Activated T-helper 9 cell treated with anti-CD3 and anti-CD28 coated beads, Interleukin-2, amount 50 U/mL, for 16 hours (primary cell): Measurements from ENCODE around the gene GTPBP8.

ENCODE experiments used
- DNase-seq: peaks from one replicate; pipeline ENCODE4 v3.0.0-alpha.2; 2020; ENCODE audit warnings: low read depth

GTPBP8 gene

DNA sequence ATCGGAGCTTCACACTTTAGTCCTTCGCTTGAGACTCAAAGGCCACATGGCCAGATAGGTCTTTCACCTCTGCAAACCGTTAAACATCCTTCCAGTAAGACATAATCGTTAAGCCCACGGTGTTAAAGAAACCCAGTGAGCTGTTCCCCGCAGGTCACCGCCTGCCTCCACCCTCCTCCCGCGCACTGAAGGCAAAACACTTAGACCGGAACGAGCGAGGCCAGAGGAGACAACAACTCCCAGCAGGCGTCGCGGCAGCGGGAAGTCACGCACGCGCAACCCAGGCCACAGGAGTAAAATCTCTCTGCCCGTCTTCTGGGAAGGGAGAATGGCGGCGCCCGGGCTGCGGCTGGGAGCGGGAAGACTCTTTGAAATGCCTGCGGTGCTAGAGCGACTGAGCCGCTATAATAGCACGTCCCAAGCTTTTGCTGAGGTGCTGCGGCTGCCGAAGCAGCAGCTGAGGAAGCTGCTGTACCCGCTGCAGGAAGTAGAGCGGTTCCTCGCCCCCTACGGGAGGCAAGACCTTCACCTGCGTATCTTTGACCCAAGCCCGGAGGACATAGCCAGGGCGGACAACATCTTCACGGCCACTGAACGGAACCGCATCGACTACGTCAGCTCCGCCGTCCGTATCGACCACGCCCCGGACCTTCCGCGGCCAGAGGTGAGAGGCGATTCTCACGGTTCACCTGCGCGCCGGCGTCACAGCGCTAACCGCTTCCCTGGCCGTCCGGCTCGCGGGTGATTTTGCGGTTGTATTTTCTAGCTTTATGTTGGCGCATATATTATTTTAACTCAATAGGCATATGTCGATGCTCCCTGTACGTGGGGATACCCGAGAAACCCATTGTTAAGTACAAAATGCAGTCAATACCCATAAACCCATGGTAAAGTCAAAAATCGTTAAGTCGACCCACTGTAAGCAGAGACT lies at the start of gene GTPBP8:
TSS of gene GTPBP8 (plus strand) at position 313 of the 931 bp plus-strand sequence. CDS start at position 329, 16 bp downstream.
- DNase-seq: peak; percentile 81

DNA sequence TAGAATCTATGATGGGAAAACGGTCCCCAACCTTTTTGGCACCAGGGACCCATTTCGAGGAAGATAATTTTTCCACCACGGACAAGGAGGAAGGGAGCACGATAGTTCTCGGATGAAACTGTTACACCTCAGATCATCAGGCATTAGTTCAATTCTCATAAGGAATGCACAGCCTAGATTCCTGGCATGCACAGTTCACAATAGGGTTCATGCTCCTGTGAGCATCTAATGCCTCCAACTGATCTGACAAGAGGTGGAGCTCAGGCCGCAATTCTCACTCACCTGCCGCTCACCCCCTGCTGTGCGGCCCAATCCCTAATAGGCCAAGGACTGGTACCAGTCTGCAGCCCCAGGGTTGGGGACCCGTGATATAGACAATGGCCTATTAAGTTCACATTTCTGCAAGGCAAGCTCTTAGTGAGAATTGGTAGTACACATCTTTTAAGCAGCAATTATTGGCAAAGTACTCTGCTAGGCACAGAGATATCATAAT lies 42.4 kb upstream of the GTPBP8 start:
- no peak for DNase-seq

DNA sequence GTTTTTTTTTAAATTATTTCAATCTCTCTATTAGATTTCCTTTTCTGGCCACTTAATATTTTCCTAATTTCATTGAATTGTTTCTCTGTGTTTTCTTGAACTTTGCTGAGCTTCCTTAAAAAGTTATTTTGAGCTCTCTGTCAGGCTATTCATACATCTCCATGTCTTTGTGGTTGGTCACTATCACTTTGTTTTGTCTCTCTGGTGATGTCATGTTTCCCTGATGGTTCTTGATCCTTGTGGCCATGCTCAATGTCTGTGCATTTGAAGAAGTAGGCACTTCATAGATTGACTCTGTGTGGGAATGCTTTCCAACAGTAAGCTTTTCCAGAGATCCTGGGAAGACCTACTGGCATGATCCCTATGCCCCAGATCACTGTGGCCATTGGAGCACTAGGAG lies 34.4 kb upstream of the GTPBP8 start:
- DNase-seq: no peak

DNA sequence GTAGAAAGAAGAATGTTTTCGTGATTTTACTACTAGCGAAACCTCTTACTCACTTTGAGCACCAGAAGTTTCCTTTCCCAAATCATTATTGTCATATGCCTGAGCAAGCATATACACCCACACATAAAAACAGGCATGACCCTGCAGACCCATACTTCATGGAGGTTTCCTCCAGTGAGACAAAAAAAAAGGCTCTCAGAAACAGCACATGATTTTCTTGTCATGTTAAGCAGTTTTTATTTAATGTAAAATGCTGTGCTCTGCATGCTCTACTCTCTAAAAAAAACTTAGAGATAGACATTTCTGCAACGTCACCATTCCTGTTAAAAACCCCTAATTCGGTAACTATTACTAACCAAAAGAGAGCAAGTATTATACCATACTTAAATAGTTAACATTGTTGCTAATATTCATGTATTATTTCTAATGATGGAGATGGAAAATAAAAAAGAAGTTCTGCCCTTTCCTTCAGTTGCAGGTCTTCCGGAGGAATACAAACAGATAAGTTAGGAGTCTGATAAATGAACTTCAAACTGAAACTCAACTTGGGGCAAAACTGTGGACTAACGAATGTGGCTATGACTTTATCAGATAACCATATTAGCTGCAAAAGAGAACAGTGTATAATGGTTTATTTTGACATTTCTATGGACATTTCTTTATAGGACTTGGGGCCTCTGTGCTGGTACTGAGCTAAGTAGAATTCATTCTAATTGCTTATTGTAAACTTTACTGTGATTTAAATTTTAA lies 31.8 kb upstream of the GTPBP8 start:
- no peak for DNase-seq

DNA sequence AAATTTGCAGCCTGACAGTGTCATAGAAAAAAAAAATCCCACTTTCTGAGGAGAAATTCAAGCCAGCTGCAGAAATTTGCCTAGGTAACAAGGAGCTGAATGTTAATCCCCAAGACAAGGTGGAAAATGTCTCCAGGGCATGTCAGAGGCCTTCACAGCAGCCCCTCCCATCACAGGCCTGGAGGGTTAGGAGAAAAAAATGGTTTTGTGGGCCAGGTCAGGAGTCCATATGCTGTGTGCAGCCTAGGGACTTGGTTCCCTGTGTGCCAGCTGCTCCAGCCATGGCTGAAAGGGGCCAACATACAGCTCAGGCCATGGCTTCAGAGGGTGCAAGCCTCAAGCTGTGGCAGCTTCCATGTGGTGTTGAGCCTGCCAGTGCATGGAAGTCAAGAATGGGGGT lies 27.1 kb upstream of the GTPBP8 start:
- no peak for DNase-seq

DNA sequence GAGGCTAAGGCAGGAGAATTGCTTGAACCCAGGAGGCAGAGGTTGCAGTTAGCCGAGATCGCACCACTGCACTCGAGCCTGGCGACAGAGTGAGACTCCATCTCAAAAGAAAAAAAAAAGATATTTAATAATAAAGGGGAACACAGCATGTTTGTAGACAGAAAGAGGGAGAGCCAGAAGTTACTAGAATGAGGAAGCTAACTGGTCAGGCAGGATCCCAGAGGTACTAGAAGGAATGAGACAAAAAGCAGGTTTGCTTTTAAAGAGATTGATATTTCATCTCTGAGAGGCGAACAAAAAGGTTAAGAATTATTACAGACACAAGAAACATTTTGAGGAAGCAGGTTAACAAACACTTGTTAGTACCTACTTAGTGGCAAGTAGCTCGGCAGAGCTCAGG lies 25.1 kb upstream of the GTPBP8 start:
- no peak for DNase-seq

DNA sequence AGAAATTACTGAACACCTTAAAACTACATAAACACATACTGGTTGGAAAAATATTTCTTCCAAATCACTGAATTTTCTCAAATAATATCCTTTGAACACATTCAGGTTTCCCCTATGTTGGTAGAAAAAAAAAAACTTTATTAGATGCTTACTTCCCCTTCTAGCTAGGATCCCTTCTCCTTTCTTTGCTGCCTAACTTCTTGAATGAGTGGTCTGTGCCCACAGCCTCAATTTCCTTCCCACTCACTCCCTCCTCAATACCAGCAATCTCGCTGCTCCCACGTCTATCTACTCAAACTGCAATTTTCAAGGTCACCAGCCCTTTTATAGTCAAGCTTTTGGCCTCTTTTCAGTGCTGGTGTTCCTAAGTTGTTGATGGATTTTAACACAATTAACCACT lies 24.2 kb upstream of the GTPBP8 start:
- no peak for DNase-seq

DNA sequence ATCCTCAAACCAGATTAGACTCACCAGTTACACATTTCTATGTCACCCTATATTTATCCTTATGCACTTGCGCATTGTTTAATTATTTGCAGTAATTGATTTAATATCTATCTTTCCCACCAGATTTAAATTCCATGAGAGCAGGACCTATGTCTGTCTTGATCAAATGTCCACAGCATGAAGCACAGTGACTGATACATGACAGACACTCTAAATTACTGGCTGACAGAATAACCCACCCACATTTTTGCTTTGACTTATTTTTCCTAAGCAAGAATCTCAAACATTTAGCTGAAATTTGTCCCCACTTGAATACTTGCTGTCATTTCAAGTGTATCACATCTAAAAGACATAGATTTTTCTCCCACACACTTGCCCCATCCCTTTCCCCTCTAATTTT lies 23.4 kb upstream of the GTPBP8 start:
- DNase-seq: no peak

DNA sequence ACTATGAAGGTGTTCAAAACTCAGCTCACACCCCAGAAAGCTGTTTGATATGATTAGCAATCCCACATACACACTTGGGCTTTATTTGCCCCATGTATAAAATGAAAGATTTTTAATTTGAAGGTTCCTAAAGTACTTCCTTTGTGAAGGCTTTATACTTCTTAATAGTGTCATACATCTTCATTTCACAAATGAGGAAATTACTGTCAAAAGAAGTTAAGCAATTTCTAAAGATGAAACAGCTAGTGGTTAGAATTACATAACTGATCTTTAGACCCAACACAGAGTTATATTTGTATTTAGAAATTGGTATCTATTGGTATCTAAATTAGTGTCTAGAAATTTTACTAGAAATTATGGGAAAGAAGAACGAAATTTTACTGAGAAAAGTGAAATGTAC lies 23.0 kb upstream of the GTPBP8 start:
- no peak for DNase-seq

DNA sequence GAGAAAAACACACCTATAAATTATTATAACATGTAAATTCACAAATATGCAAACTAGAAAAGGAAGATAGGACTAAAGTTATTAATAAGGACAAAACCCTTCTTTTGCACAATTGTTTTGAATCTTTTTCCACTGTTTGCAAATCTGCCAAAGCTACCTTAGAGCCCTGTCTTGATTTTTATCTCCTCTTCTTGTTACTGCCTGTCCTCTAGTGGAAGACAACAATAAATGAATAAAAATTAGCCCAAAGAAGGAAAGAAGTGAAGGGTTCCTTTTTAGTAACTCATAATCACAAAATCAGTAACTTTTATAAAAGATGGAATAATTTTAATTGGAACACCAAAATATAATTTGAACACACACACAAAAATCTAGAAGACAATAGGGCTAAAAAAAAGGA lies 18.6 kb upstream of the GTPBP8 start:
- no peak for DNase-seq

DNA sequence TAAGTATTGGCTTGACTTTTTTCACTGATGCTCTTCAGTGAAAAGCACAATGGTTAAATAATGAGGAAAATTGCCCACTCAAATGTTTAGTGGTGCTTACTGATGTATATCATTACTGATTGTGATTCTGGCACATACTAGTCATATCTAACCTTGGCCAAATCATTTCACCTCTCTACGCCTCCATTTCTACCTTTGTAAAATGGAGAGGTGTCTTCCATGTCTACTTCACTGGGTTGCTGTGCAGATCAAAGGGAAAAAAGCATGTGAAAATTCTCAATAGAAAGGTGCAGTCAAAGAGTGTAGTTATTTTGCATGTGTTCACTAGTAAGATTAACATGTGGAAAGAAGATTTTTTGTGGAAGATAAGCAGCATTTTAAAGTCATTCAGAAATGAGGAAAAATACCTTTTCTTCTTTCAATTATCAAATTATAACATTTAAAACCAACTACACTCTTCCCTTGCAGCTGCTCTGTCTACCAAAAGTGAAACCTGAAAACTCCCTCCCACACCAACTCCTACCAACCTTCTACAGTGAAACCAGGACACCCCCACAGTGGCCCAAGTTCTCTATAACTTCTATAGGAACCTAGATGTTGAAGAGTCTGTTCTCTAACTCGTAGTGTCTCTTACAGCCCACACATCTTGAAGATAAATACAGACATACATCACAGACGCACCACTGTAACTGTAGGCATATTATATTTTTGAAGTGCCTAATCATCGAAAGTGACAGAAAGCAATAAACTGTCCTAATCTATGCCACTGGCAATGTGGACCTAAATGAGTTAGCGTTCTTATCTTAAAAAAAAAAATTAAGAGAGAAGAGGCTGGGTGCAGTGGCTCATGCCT lies 17.2 kb upstream of the GTPBP8 start:
- peak; percentile 32 for DNase-seq

DNA sequence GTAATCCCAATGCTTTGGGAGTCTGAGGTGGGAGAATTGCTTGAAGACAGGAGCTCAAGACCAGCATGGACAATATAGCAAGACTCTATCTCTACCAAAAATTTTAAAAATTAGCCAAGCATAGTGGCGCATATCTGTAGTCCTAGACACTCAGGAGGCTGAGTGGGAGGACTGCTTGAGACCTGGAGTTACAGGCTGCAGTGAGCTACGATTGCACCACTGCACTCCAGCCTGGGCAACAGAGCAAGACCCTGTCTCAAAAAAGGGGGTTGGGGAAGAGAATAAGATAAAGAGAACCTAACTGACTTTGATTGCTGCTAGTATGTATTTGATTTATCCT lies 16.6 kb upstream of the GTPBP8 start:
- no peak for DNase-seq

DNA sequence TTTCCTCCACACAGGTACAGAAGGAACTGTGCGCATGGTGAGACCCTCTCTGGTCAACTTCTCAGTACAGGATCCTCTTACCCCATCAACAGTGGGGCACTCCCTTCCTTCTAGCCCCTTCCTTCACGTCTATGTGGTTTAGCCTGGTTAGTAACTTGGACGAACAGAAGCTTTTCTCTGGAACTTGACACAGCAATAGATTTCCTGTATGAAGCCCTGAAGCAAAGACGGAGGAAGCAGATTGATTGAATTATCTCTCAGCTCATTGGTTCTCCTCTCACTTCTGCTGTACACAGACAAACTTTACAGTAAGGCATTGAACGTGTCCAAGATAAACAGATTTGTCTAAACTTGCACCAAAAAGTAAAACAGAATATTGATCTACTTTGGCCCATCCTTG lies 15.9 kb upstream of the GTPBP8 start, which contains the start of gene CD200R1:
TSS of gene CD200R1 (minus strand) at position 210 of the 400 bp plus-strand sequence. CDS start 246 bp downstream, outside the sequence.
- DNase-seq: no peak

DNA sequence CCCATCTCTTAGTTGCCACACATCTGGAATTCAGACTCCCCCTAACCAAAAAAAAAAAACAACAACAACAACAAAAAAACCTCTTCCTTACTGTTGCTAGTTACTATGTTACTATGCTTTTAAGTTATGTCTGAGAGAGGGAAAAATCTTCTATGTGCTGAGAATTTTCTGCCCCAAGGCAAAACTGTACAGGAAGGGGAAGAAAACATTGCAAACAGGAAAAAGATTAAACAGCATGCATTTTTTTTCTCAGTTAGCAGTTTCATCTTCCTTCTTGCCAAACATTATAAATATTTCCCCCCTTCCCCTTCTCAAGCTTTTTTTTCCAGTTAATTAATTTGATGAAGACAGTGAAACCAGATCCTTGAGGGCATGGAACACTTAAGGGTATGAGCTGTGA lies 14.8 kb upstream of the GTPBP8 start:
- DNase-seq: no peak

DNA sequence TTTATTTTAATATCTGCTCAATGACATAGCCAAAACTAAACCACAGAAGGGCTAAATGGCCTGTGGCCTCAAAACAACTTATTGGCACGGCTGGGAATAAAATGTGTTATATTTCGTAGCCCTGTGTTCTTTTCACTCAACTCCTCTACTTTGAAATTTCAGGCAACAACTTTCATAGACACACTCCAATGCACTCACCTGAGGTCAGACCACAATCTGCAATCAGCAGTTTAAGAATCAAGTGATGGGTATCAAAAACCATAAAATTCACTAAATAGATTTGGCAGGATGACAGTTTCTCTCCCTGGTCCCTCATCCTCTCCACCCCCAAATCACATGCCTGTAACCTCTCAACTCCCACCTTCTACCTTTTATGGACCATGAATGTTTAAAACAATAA lies 13.8 kb upstream of the GTPBP8 start:
- no peak for DNase-seq

DNA sequence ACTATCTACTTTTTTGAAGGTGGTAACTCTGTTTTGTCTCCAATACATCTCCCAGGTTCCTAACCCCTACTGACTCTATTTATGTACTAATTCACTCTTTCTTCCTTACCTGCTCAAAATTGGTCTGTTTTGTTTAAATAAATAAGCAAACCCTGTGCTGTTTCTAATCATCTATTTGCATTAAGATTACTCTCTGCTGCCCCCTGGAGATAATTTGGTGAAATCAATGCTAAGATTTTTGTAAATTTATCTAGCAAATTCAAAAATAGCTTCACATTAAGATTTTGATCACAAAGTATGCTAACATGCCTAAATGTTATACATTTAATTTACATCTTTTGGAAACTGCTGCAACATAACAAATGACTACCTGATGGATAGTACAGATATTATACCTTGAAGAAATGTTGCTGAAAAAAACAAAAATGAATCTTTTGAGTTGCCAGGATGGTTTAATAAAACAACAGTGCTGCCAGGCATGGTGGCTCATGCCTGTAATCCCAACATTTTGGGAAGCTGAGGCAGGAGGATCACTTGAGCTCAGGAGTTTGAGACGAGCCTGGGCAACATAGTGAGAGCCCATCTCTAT lies 11.4 kb upstream of the GTPBP8 start:
- no peak for DNase-seq

DNA sequence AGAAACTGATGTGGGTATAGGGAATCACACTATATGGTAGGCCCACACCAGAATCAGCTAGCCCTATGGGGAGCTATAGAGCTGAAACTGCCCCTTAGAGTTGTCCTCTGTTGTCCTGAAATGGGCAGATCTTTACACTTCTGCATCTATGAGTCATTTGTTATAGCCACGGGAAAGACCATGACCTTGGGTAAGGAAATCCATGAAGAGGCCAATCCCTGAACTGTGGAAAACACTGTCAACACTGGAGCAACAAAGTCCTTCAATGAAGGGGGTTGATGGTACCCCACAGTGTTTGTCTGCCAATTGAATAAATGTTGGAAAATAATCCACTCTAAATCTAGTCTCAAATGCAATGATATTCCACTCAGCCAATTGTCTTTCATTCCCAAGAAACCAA lies 10.7 kb upstream of the GTPBP8 start:
- no peak for DNase-seq

DNA sequence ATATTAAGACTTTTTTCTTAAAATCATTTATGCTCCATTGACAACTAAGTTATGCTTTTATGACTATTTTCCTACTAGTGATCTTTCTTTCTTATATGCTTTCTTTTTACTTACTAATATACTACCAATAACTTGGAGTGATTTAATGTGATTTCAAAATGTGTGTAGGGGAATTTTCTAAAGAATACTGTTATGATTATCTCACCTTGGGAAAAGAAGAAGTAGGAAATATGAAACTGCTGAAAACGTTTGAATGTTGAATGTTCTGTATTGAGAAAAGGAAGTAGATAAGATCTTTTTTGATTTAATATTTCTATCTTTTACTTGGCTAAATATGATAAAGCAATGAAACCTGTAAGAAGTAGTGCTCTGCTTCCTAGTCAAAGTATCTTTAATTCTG lies 8.1 kb upstream of the GTPBP8 start:
- DNase-seq: no peak

DNA sequence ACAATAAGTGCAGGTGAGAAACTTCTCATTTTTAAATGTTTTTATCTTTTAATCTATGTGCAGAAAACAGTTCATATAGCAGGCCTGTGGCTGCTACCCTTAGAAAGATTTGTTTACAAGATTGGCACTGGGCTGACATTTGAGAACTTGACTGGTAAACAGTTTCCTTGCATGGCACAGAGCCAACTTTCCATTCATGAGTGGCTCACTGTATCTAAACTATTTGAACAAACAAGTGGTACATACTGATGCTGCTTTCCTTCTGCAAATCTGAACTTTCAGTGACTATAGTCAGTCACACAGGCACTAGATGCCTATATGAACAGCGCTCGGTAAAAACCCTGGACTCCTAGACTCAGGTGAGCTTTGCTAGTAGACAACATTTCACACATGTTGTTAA lies 6.3 kb upstream of the GTPBP8 start:
- no peak for DNase-seq

DNA sequence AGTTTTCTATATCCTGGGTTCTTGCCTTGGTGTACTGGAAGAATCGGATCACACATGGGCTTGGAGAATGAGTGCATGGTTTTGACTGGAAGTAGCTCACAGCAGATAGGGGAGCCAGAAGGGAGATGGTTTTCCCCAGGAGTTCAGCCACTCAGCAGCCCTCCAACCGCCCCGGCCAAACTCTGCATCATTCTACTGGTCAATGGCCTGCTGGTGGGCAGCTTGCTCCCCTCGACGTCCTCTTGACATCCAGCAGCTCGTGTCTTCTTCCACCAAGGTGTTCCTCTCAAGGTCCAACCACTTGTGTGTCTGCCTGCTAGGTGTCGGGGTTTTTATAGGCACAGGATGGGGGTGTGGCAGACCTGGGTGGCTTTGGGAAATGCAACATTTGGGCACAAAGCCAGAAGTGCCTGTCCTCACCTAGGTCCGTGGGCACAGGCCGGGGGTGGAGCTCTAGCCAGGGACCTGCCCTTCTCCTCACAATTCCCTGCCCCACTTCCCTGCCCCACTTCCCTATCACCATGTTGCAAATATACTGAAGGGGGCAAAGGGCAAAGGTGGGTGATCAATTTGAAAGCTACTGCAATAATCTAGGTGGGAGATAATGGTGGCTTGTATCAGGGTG lies 3.0 kb upstream of the GTPBP8 start:
- no peak for DNase-seq

DNA sequence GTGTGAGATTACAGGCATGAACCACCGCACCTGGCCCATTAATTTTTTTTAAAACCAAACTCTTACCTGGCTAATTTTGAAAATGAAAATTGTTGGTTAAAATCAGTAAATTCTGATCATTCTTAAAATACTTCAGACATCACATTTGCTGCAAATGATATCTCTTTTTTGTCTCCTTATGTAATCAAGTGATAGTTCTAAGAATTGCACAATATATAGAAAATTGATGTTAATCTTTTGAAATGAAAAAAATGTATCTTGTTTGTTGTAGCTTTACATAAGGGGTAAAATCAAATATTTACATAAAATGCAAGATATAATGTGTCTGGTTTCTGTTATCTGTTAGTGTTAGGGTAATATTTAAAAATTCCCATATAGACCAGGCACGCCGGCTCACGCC lies 5.0 kb downstream of the GTPBP8 start:
- DNase-seq: no peak
